Spleen (tissue), 7 donors: ENCODE results near the gene EPN1.
A peak's percentile ranks its signal among the peaks of the same experiment; 100 is the strongest.

Experiments used
- POLR2A ChIP-seq, 3 donors: fragments of 450-650 bp; IDR thresholded peaks; one replicate each; pipeline ENCODE4 v1.5.1; 2017; ENCODE audit warnings: antibody characterized with exemption in 3 of 3, mild to moderate bottlenecking in 1 of 3
- TF ChIP-seq, protein P1 (sequence below), 11 experiments: fragments of 200-600 bp in 7 of 11; fragments of 450-650 bp in 4 of 11; sonication (generic) in 4 of 11; IDR thresholded peaks in 8 of 11; conservative IDR thresholded peaks in 3 of 11; 1 replicate in 7 of 11; 2 replicates in 4 of 11; pipeline versions ENCODE4 v1.4.0 to v1.8.0; 2016 to 2021; ENCODE audit warnings: antibody characterized with exemption in 11 of 11, inconsistent platforms in 4 of 11, mild to moderate bottlenecking in 1 of 11
- donor health status: DM: no; HTN: no; CAD: no; lungs with moderate emphysema.
- donor health status: DM: no; HTN: no; CAD: no.
- donor health status: DM: no; HTN: no; CAD: no.

DNA sequence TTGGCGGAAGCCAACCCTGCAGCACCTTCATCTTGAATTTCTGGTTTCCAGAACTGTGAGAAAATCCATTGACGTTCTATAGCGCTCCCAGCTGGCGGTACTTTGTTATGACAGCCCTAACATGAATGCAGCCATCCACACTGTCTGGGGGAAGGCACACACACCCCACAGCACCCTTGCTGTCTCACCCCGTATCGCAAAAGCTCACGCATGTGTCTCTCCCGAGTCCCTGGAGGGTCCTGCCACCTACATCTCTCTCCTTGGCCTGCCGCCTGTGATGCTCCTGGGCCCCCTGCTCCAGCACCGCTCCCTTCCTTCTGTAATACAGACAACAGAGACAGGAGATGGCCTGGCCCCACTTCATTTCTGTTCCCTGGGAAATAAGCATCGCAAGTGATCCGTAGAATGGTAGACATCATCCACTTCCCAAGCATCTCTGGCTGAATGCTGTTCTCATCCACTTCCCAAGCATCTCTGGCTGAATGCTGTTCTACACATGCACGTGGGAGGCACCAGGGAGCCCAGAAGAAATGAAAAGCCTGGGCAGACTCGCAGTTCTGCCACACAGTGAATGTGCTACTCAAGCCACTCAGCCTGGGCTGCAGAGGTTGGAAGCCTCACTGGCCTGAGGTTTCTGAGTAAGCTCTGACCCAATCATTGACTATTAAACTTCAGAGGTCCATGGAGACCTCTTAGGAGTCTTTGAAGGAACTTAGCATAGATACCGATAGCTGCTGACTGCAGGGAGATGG, 29.6 kb downstream of the EPN1 start:
- TF ChIP-seq, protein P1, sequence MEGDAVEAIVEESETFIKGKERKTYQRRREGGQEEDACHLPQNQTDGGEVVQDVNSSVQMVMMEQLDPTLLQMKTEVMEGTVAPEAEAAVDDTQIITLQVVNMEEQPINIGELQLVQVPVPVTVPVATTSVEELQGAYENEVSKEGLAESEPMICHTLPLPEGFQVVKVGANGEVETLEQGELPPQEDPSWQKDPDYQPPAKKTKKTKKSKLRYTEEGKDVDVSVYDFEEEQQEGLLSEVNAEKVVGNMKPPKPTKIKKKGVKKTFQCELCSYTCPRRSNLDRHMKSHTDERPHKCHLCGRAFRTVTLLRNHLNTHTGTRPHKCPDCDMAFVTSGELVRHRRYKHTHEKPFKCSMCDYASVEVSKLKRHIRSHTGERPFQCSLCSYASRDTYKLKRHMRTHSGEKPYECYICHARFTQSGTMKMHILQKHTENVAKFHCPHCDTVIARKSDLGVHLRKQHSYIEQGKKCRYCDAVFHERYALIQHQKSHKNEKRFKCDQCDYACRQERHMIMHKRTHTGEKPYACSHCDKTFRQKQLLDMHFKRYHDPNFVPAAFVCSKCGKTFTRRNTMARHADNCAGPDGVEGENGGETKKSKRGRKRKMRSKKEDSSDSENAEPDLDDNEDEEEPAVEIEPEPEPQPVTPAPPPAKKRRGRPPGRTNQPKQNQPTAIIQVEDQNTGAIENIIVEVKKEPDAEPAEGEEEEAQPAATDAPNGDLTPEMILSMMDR (IDR thresholded peaks at IDR 0.05 in 8 of 11, conservative IDR thresholded peaks at IDR 0.05 in 3 of 11), result peak in 1 of 11 experiments; percentile 2
- no peak for TF ChIP-seq POLR2A (IDR thresholded peaks at IDR 0.05)
